Right ventricle myocardium superior (tissue), 1 donor: ENCODE measurements around the gene CMTM7. TPM values are rescaled to one million over a fixed set of nuclear protein-coding genes. Genes with fewer than 3 reads are reported as not detected.
"Not testable (repeated sequence)": the region's sequence is repeated elsewhere in the genome, so short reads cannot be mapped to it uniquely, and the experiment has no call there.

ENCODE experiments used
- ATAC-seq: fragments of 200-7000 bp; cut with Tn5 transposase; one replicate; pipeline ENCODE4 v1.9.1; 2020; ENCODE audit warnings: mild to moderate bottlenecking; ENCODE audit not compliant: poor library complexity
- DNase-seq: peaks from one replicate; pipeline ENCODE4 v3.0.0-alpha.2; 2020
- intact Hi-C: fragments of 100-400 bp; cut with DNase I; formaldehyde crosslinking; loops from one replicate; pipeline ENCODE4 v1.11.2; 2022
- total RNA-seq: library from RNA; stranded (reverse); fragmentation: NEBNext Ultra II Directional; extraction: Animal tissue kit (Norgen Biotek cat#: 25700); gene quantifications from one replicate; pipeline ENCODE4 v1.2.1, GENCODE V29; 2021
- donor health status: DM: no; HTN: yes; CAD: no; lungs with severe emphysema.

Gene CMTM7
- total RNA-seq, 1 donor from 2014 or later, result 2.7 TPM

GRCh38 chr3:32449691-32450090, 58.0 kb downstream of the CMTM7 start:
- no peak for DNase-seq
- intact Hi-C loops, result no loop called here

DNA sequence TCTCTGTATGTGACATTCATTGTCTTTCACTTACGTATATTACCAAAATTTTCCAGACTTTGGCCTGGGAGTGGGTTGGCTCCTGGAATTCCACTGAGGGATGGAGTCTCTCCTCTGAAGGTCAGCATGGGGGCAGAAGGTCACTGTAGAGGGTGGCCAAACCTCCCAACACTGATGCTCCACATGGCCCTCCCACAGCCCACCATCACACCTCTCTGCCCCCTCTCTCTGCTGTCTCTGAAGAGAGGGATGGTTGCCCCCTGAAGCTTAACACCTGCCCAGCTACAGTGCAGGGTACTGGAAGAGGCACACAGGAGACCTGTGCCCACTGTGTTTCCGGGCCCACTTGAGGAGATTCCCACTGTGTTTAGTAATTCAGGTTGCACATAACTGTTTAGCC, 58.8 kb downstream of the CMTM7 start:
- intact Hi-C loops, result no loop called here
- DNase-seq (no peak), ATAC-seq (no peak)

More at GRCh38 chr3:32449691-32450090, 58.0 kb downstream of the CMTM7 start:
- no peak for ATAC-seq

GRCh38 chr3:32450992-32451659, 59.5 kb downstream of the CMTM7 start:
- no peak for ATAC-seq
- no peak for DNase-seq
- intact Hi-C loops, result no loop called here

GRCh38 chr3:32452009-32452408, 60.4 kb downstream of the CMTM7 start:
- ATAC-seq (no peak), DNase-seq (no peak)
- intact Hi-C loops, result no loop called here

DNA sequence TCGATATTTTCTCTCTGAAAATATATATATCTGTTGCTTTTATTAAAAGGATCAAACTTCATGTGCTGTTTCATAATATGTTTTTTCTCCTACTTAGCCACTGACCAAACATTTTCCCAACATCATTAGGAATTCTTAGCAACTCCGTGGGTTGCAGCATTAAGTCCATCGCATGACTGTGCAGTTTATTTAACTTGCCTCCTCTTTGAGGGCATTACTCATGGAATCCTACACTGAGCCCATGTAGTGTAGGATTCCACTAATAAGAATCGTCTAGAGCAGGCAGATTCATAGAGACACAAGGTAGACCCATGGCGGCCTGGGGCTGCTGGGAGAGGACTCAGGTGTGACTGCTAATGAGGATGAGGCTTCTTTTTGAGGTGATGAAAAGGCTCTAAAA, 61.7 kb downstream of the CMTM7 start:
- intact Hi-C loops, result no loop called here
- no peak for DNase-seq
- no peak for ATAC-seq

DNA sequence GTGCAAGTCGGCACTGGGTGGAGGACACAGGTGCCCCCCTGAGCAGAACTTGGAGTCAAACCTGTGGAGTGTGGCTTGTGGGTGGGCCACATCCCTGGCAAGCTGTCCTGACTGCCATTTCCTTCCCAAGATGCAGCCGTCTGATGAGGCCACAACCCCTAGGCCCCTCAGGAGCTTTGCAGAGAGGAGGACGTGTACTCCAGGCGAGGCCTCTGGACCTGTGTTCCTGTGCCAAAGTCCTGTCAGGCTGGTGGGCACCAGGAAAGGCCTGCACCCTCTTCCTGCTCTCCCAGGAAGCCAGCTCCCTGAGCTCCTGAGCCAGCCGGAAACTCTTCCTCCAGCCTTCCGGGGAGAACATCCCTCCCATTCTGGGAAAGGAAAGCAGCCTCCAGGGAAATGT, 62.5 kb downstream of the CMTM7 start:
- no peak for ATAC-seq
- DNase-seq, result no peak
- intact Hi-C loops, result no loop called here

- intact Hi-C loops, result no loop called here
- ATAC-seq (no peak), DNase-seq (no peak)
Measured at GRCh38 chr3:32454731-32455608, 63.3 kb downstream of the CMTM7 start.

DNA sequence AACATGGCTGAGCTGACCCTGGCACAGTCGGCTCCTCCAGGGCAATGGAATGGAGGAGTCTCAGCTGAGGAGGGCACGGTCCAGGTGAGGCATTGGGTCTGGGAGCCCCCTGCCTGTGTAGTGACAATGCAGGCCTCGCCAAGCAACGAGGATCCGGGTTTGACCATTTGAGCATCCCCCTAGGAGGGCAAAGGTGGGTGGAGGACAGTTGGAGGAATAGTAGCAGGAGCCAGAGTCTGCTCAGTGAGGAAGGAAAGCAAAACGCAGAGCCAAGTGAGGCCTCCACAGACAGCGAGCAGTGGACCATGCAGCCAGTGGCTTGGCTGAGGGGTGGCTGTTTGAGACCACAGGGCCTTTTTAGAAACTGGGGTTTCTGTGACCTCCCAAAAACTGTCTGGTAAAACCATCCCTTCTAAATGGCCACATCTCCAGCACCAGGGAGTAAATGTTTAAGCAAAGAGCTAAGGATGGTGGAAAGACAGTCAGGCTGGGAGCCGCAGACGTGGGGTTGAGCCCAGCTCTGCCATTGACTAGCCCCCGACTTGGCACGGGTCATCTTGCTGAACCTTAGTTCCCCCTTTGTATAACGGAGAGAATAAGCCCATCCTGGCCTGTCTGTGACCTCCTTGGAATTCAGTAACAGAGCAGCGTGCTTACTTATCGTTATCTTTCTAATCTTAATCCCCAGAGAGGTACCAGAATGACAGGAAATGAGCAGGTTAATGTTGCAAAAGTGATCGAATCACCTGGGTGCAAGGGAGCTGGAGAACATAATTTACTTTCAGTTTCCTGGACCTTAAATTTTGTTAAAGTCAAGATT, 64.2 kb downstream of the CMTM7 start:
- intact Hi-C loops, result no loop called here
- DNase-seq (no peak), ATAC-seq (no peak)

- ATAC-seq (no peak), DNase-seq (no peak)
- intact Hi-C loops, result no loop called here
Measured at GRCh38 chr3:32456429-32457130, 64.9 kb downstream of the CMTM7 start.

- no peak for DNase-seq
- ATAC-seq, result peak; percentile 29
- intact Hi-C loops, result no loop called here
Measured at GRCh38 chr3:32457971-32458471, 66.4 kb downstream of the CMTM7 start.

GRCh38 chr3:32459450-32459849, 67.8 kb downstream of the CMTM7 start:
- DNase-seq (no peak), ATAC-seq (no peak)
- intact Hi-C loops, result no loop called here

- ATAC-seq (no peak), DNase-seq (no peak)
- intact Hi-C loops, result no loop called here
Measured at GRCh38 chr3:32460031-32460749, 68.5 kb downstream of the CMTM7 start.

DNA sequence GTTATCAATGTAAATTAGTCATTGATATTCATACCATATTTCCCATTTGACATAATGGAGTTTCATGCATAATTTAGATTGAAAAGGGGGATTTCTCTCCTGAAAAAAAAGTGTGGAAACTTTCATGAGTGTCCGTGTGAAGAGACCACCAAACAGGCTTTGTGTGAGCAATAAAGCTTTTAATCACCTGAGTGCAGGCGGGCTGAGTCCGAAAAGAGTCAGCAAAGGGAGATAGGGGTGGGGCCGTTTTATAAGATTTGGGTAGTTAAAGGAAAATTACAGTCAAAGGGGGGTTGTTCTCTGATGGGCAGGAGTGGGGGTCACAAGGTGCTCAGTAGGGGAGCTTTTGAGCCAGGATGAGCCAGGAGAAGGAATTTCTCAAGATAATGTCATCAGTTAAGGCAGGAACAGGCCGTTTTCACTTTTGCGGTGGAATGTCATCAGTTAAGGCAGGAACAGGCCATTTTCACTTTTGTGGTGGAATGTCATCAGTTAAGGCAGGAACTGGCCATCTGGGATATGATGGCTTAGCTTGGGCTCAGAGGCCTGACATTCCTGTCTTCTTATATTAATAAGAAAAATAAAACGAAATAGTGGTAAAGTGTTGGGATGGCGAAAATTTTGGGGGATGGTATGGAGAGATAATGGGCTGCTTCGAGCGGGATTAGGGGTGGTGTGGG, 69.3 kb downstream of the CMTM7 start:
- intact Hi-C loops, DNase-seq, ATAC-seq: not testable (repeated sequence)

DNA sequence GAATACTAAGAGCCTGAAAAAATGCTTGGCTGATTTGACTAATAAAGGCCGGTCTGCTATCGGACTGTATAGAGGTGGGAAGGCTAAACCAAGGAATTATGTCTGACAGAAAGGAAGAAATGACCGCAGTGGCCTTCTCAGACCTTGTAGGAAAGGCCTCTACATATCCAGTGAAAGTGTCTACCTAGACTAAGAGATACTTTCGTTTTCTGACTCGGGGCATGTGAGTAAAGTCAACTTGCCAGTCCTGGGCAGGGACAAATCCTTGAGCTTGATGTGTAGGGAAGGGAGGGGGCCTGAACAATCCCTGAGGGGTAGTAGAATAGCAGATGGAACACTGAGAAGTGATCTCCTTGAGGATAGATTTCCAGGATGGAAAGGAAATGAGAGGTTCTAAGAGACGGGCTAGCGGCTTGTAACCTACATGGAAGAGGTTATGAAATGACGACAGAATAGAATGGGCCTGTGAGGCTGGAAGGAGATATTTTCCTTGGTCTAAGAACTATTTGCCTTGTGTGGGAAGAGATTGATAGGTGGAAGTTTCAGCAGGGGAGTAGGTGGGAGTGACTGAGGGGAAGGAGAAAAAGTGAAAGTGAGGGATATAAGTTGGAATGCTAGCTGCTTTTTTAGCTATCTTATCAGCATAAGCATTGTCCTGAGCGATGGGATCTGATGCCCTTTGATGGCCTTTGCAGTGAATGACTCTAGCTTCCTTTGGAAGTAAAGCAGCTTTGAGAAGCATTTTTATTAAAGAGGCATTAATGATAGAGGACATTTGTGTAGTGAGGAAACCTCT, 70.7 kb downstream of the CMTM7 start:
- intact Hi-C loops, ATAC-seq, DNase-seq: not testable (repeated sequence)

- ATAC-seq, intact Hi-C loops, DNase-seq: not testable (repeated sequence)
Measured at GRCh38 chr3:32463415-32463814, 71.8 kb downstream of the CMTM7 start.

- DNase-seq, intact Hi-C loops, ATAC-seq: not testable (repeated sequence)
Measured at GRCh38 chr3:32464726-32465125, 73.1 kb downstream of the CMTM7 start.
